Mammary epithelial cell (primary cell): ENCODE data around the gene KIAA0319L.

Experiments used
- EZH2 ChIP-seq: IDR thresholded peaks from 2 replicates; pipeline ENCODE4 v1.6.1; 2012; ENCODE audit warnings: low read length, inconsistent platforms, borderline replicate concordance
- TF ChIP-seq, protein P1 (sequence below), 2 donors: IDR thresholded peaks in 1 of 2; conservative IDR thresholded peaks in 1 of 2; 2 replicates each; pipeline ENCODE4 v1.5.1; 2011 to 2012; ENCODE audit warnings: inconsistent platforms in 2 of 2, low read length in 2 of 2, mild to moderate bottlenecking in 2 of 2, control low read depth in 1 of 2, low read depth in 1 of 2; ENCODE audit not compliant: insufficient read depth in 1 of 2; ENCODE audit errors: extremely low read depth in 1 of 2

DNA sequence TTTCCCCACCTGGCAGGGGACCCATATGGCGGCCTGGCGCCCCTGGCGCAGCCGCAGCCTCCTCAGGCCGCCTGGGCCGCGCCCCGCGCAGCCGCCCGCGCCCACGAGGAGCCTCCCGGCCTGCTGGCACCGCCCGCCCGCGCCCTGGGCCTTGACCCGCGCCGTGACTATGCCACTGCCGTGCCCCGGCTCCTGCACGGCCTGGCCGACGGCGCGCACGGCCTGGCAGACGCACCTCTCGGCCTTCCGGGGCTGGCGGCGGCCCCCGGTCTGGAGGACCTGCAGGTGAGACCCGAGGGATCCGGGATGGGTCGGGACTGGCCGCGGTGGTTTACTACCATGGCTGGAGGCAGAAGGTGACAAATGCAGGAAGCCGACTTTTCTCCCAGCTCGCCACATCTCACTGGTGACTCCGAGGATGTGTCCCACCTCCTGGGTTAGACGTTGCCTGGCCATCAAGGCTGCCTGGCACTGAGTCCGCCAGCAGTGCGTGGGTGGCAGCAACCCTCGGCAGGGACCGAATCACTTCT, 17.0 kb upstream of the KIAA0319L start:
- TF ChIP-seq, protein P1, sequence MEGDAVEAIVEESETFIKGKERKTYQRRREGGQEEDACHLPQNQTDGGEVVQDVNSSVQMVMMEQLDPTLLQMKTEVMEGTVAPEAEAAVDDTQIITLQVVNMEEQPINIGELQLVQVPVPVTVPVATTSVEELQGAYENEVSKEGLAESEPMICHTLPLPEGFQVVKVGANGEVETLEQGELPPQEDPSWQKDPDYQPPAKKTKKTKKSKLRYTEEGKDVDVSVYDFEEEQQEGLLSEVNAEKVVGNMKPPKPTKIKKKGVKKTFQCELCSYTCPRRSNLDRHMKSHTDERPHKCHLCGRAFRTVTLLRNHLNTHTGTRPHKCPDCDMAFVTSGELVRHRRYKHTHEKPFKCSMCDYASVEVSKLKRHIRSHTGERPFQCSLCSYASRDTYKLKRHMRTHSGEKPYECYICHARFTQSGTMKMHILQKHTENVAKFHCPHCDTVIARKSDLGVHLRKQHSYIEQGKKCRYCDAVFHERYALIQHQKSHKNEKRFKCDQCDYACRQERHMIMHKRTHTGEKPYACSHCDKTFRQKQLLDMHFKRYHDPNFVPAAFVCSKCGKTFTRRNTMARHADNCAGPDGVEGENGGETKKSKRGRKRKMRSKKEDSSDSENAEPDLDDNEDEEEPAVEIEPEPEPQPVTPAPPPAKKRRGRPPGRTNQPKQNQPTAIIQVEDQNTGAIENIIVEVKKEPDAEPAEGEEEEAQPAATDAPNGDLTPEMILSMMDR (conservative IDR thresholded peaks at IDR 0.05 in 1 of 2, IDR thresholded peaks at IDR 0.05 in 1 of 2; ENCODE audit: extremely low read depth in 1 of 2, insufficient read depth in 1 of 2, low read depth in 1 of 2, low read length in 2 of 2) = no peak
- no peak for TF ChIP-seq EZH2
